ENCODE results near the gene ZNF641. TPM values are rescaled to one million over a fixed set of nuclear protein-coding genes. Genes with fewer than 3 reads are reported as not detected.

ZNF641 gene
- total and polyA plus RNA-seq, 9 donors: 14.0 to 50.3 (median 36.6) TPM

DNA sequence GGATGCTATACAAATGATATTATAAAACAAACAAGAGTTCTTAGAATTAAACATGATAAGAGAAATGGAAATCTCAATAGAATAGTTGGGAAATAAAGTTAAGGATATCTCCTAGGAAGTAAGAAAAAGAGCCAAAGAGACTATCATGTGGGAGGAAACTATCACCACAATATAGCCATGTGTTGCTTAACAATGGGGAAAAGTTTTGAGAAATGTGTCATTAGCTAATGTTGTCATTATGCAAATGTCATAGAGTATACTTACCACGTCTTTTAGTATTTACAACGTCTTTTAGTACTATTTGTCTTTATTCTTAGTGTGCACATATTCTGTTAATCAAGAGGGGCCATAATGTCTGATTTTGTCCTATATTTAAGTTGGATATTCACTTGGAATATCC, 58.7 kb downstream of the ZNF641 start:
- Histone ChIP-seq H3K36me3 (no peaks in the 10 kb centered on the region), H3K27me3 (no peaks in the 10 kb centered on the region), H3K4me3 (no peak overlapping the region), H3K9me3 (no peaks in the 10 kb centered on the region), H3K27ac (no peak overlapping the region), H3K4me1 (ENCODE audit: insufficient read depth) (no peaks in the 10 kb centered on the region)
- WGBS, 3 donors: 18 to 51% (median 31%) methylated on average over 2 of the region's 2 CpGs
- TF ChIP-seq EP300 (IDR thresholded peaks at IDR 0.05) (no peak), POLR2A (IDR thresholded peaks at IDR 0.05) (no peak), CTCF (IDR thresholded peaks at IDR 0.05) (no peak)
- DNase-seq: no peak
- intact Hi-C loops (cut with DNase I): no loop called here

DNA sequence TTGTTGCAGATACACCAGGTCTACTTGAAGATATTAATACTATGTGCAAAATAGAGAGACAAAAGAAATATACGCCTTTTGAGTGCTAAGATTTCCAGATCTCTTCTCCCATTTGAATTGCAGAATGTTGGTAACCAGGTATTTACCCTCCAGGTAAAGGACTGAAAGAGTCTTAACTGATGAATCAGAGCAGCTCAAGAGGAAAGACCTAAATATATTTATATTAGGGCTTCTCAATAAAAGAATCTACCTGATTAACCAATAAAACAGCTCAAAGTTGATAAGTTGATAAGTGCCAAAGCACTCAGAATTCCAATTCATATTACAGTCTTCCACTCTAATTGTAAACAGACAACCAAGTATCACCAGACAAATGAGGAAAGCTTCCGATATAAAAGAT, 59.2 kb downstream of the ZNF641 start:
- intact Hi-C loops (cut with DNase I): no loop called here
- Histone ChIP-seq H3K9me3 (no peaks in the 10 kb centered on the region), H3K36me3 (no peaks in the 10 kb centered on the region), H3K4me1 (ENCODE audit: insufficient read depth) (no peaks in the 10 kb centered on the region), H3K27me3 (no peaks in the 10 kb centered on the region), H3K27ac (no peak overlapping the region), H3K4me3 (no peak overlapping the region)
- 48 to 74% (median 56%) methylated on average over 2 of the region's 2 CpGs for WGBS, 3 donors
- no peak for TF ChIP-seq CTCF (IDR thresholded peaks at IDR 0.05)
- no peak for TF ChIP-seq POLR2A (IDR thresholded peaks at IDR 0.05)
- TF ChIP-seq EP300 (IDR thresholded peaks at IDR 0.05): no peak
- no peak for DNase-seq

DNA sequence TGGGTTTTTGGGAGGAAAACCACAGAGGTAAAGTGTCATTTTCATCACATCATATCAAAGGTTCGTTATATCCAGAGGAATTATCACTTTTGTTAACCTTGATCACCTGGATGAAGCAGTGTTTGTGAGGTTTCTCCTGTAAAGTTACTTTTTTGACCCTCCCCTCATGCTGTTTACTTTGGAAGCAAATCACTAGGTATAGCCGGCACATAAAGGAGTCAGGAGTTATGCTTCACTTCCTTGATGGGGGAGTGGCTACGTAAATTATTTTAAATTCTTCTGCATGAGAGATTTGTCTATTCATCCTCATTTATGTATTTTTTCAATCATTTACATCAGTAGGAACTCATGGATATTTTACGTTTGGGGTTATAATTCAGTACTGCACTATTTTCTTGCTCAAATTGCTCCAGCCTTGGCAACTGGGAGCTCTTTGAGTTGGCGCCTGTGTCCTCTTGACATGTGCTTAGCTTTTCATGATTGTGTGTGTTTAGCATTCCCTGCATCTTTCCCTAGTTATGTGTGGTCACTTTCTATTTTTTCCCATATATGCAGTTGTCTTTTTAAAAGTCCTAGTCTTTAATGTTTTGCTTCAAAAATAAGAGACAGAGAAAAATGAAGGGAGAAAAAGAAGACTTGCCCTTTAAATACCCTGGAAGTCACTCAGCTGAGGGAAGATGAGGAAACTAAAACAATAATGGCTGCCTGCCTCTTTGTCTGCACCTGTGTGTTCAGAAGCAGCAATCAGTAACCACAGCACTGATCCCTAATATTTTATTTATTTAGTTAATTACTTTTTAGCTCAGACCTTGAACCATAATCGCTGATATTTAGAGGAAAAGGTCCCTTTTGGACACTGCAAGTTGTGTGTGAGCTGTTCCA, 62.1 kb downstream of the ZNF641 start:
- WGBS, 3 donors: 57 to 64% (median 58%) methylated on average over 6 of the region's 6 CpGs
- no peaks in the 10 kb centered on the region for H3K9me3 ChIP-seq

More for the DNA sequence above, 62.1 kb downstream of the ZNF641 start:
- Histone ChIP-seq H3K27me3 (no peaks in the 10 kb centered on the region), H3K4me1 (ENCODE audit: insufficient read depth) (no peaks in the 10 kb centered on the region), H3K36me3 (no peaks in the 10 kb centered on the region), H3K27ac (no peak overlapping the region), H3K4me3 (no peak overlapping the region)
- intact Hi-C loops (cut with DNase I): no loop called here
- DNase-seq: no peak
- TF ChIP-seq EP300 (IDR thresholded peaks at IDR 0.05) (no peak), CTCF (IDR thresholded peaks at IDR 0.05) (no peak), POLR2A (IDR thresholded peaks at IDR 0.05) (no peak)

Small RNAs within 50 kb of the gene (small RNA-seq; reads per million reads assigned to genes)
- gene AC024257.2: not detected

Other genes starting within 250 kb of the ZNF641 start
- gene SENP1, start 244.8 kb downstream of the ZNF641 start, total RNA-seq: 10 to 100 TPM; 14.7 to 28.9 (median 21.6) TPM
- 10 to 100 TPM in 1 of 2 donors, 1 to 10 TPM in 1; 6.2 to 10.4 TPM for gene SENP1, start 244.8 kb downstream of the ZNF641 start, polyA plus RNA-seq
- 100 to 1,000 TPM in 4 of 7 donors, 10 to 100 TPM in 3; 43.0 to 133 (median 111) TPM for gene PFKM, start 231.6 kb downstream of the ZNF641 start, total RNA-seq
- 10 to 100 TPM; 60.8 to 80.9 TPM for gene PFKM, start 231.6 kb downstream of the ZNF641 start, polyA plus RNA-seq
- gene ASB8, start 193.4 kb downstream of the ZNF641 start, total RNA-seq: 10 to 100 TPM; 18.8 to 41.4 (median 29.4) TPM
- 10 to 100 TPM; 18.8 to 51.6 TPM for gene ASB8, start 193.4 kb downstream of the ZNF641 start, polyA plus RNA-seq
- gene CCDC184, start 167.3 kb downstream of the ZNF641 start, total RNA-seq: 10 to 100 TPM in 1 of 7 donors, 1 to 10 TPM in 6; 3.9 to 16.6 (median 6.0) TPM
- gene CCDC184, start 167.3 kb downstream of the ZNF641 start, polyA plus RNA-seq: 1 to 10 TPM; 3.4 to 6.9 TPM
- gene OR10AD1, start 147.6 kb downstream of the ZNF641 start, total RNA-seq: not detected
- gene OR10AD1, start 147.6 kb downstream of the ZNF641 start, polyA plus RNA-seq: not detected
- gene ANP32D, start 121.6 kb upstream of the ZNF641 start, total RNA-seq: under 1 TPM in 5 of 7 donors, not detected in 2; 0.23 to 0.86 (median 0.36) TPM
- gene ANP32D, start 121.6 kb upstream of the ZNF641 start, polyA plus RNA-seq: under 1 TPM in 1 of 2 donors, not detected in 1; 0.11 TPM
- gene C12orf54, start 131.6 kb upstream of the ZNF641 start, total RNA-seq: 1 to 10 TPM in 5 of 7 donors, under 1 TPM in 1, not detected in 1; 0.95 to 1.4 (median 1.3) TPM
- gene C12orf54, start 131.6 kb upstream of the ZNF641 start, polyA plus RNA-seq: under 1 TPM; 0.21 to 0.67 TPM
- under 1 TPM in 1 of 7 donors, not detected in 6; 0.63 TPM for gene OR8S1, start 174.7 kb upstream of the ZNF641 start, total RNA-seq
- gene OR8S1, start 174.7 kb upstream of the ZNF641 start, polyA plus RNA-seq: not detected
- gene LALBA, start 219.1 kb upstream of the ZNF641 start, total RNA-seq: not detected
- not detected for gene LALBA, start 219.1 kb upstream of the ZNF641 start, polyA plus RNA-seq